GM23338 (cell line): ENCODE results near the gene SNRNP27.
"Not testable (repeated sequence)": the region's sequence is repeated elsewhere in the genome, so short reads cannot be mapped to it uniquely, and the experiment has no call there.

Source experiments
- CREB1 ChIP-seq: fragments of 250-450 bp; sonication (Bioruptor Pico); IDR thresholded peaks from 2 replicates; pipeline ENCODE4 v1.5.0; 2020; ENCODE audit warnings: low read depth, mild to moderate bottlenecking, moderate library complexity
- EZH2 ChIP-seq: fragments of 200-600 bp; sonication (generic); IDR thresholded peaks from one replicate; pipeline ENCODE4 v1.8.0; 2017; ENCODE audit warnings: antibody characterized with exemption, mild to moderate bottlenecking, low read depth; ENCODE audit not compliant: unreplicated experiment
- EZH2phosphoT487 ChIP-seq: fragments of 200-600 bp; sonication (generic); IDR thresholded peaks from one replicate; pipeline ENCODE4 v1.8.1; 2018; ENCODE audit warnings: antibody characterized with exemption; ENCODE audit not compliant: unreplicated experiment
- JUNB ChIP-seq: IDR thresholded peaks from one replicate; pipeline ENCODE4 v1.6.1; 2016; ENCODE audit warnings: antibody characterized with exemption; ENCODE audit not compliant: unreplicated experiment
- POLR2AphosphoS5 ChIP-seq: IDR thresholded peaks from 2 replicates; pipeline ENCODE4 v1.6.1; 2016; ENCODE audit warnings: antibody characterized with exemption, low read depth
- ZNF114 ChIP-seq: fragments of 250-450 bp; sonication (Bioruptor Pico); IDR thresholded peaks from 2 replicates; pipeline ENCODE4 v1.5.0; 2020; ENCODE audit warnings: mild to moderate bottlenecking, moderate library complexity
- TF ChIP-seq, protein P1 (sequence below), 2 experiments: fragments of 200-600 bp in 1 of 2; sonication (generic) in 1 of 2; conservative IDR thresholded peaks; 2 replicates each; pipeline versions ENCODE4 v1.5.1 to v1.6.1; 2016 to 2017; ENCODE audit warnings: antibody characterized with exemption in 2 of 2, low read depth in 2 of 2, mild to moderate bottlenecking in 2 of 2, moderate library complexity in 1 of 2
- TF ChIP-seq, protein P2 (sequence below): IDR thresholded peaks from one replicate; pipeline ENCODE4 v1.6.1; 2018; ENCODE audit warnings: antibody characterized with exemption; ENCODE audit not compliant: unreplicated experiment
- TF ChIP-seq, protein P3 (sequence below): IDR thresholded peaks from 2 replicates; pipeline ENCODE4 v1.6.1; 2016; ENCODE audit warnings: antibody characterized with exemption

- TF ChIP-seq, protein P1, sequence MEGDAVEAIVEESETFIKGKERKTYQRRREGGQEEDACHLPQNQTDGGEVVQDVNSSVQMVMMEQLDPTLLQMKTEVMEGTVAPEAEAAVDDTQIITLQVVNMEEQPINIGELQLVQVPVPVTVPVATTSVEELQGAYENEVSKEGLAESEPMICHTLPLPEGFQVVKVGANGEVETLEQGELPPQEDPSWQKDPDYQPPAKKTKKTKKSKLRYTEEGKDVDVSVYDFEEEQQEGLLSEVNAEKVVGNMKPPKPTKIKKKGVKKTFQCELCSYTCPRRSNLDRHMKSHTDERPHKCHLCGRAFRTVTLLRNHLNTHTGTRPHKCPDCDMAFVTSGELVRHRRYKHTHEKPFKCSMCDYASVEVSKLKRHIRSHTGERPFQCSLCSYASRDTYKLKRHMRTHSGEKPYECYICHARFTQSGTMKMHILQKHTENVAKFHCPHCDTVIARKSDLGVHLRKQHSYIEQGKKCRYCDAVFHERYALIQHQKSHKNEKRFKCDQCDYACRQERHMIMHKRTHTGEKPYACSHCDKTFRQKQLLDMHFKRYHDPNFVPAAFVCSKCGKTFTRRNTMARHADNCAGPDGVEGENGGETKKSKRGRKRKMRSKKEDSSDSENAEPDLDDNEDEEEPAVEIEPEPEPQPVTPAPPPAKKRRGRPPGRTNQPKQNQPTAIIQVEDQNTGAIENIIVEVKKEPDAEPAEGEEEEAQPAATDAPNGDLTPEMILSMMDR (conservative IDR thresholded peaks at IDR 0.05; ENCODE audit: low read depth in 2 of 2) = not testable (repeated sequence)
- not testable (repeated sequence) for TF ChIP-seq EZH2phosphoT487; CREB1 (CRISPR knock-in tag); EZH2; POLR2AphosphoS5; ZNF114; JUNB
- TF ChIP-seq, protein P2, sequence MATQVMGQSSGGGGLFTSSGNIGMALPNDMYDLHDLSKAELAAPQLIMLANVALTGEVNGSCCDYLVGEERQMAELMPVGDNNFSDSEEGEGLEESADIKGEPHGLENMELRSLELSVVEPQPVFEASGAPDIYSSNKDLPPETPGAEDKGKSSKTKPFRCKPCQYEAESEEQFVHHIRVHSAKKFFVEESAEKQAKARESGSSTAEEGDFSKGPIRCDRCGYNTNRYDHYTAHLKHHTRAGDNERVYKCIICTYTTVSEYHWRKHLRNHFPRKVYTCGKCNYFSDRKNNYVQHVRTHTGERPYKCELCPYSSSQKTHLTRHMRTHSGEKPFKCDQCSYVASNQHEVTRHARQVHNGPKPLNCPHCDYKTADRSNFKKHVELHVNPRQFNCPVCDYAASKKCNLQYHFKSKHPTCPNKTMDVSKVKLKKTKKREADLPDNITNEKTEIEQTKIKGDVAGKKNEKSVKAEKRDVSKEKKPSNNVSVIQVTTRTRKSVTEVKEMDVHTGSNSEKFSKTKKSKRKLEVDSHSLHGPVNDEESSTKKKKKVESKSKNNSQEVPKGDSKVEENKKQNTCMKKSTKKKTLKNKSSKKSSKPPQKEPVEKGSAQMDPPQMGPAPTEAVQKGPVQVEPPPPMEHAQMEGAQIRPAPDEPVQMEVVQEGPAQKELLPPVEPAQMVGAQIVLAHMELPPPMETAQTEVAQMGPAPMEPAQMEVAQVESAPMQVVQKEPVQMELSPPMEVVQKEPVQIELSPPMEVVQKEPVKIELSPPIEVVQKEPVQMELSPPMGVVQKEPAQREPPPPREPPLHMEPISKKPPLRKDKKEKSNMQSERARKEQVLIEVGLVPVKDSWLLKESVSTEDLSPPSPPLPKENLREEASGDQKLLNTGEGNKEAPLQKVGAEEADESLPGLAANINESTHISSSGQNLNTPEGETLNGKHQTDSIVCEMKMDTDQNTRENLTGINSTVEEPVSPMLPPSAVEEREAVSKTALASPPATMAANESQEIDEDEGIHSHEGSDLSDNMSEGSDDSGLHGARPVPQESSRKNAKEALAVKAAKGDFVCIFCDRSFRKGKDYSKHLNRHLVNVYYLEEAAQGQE = not testable (repeated sequence)
- TF ChIP-seq, protein P3, sequence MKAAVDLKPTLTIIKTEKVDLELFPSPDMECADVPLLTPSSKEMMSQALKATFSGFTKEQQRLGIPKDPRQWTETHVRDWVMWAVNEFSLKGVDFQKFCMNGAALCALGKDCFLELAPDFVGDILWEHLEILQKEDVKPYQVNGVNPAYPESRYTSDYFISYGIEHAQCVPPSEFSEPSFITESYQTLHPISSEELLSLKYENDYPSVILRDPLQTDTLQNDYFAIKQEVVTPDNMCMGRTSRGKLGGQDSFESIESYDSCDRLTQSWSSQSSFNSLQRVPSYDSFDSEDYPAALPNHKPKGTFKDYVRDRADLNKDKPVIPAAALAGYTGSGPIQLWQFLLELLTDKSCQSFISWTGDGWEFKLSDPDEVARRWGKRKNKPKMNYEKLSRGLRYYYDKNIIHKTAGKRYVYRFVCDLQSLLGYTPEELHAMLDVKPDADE = not testable (repeated sequence)
These were observed 981 bp downstream of the SNRNP27 start for GRCh38 chr2:69894737-69895136.
